Neuronal stem cell (in vitro differentiated cells): Measurements from ENCODE around the gene MAN2B1.
A peak's percentile ranks its signal among the peaks of the same experiment; 100 is the strongest.
"Not testable (repeated sequence)": the region's sequence is repeated elsewhere in the genome, so short reads cannot be mapped to it uniquely, and the experiment has no call there.

Experiments
- DNase-seq: peaks from one replicate; pipeline ENCODE4 v3.0.0-alpha.2; 2013; ENCODE audit warnings: low spot score
- H2AFZ ChIP-seq: one replicate; pipeline ENCODE4 v1.6.1; 2013; ENCODE audit warnings: mild to moderate bottlenecking, low read length, inconsistent platforms
- H2AK5ac ChIP-seq: 2 replicates; pipeline ENCODE4 v1.6.1; 2013; ENCODE audit warnings: low read depth, mild to moderate bottlenecking, inconsistent platforms, low read length, moderate library complexity, mixed read lengths
- H2BK120ac ChIP-seq: 2 replicates; pipeline ENCODE4 v1.6.1; 2013; ENCODE audit warnings: low read depth, mild to moderate bottlenecking, inconsistent platforms, low read length, moderate library complexity, mixed read lengths
- H2BK12ac ChIP-seq: one replicate; pipeline ENCODE4 v1.6.1; 2013; ENCODE audit warnings: low read length, inconsistent platforms
- H2BK15ac ChIP-seq: 2 replicates; pipeline ENCODE4 v1.6.1; 2013; ENCODE audit warnings: mild to moderate bottlenecking, low read length, inconsistent platforms, mixed read lengths
- H2BK5ac ChIP-seq: one replicate; pipeline ENCODE4 v1.6.1; 2013; ENCODE audit warnings: inconsistent platforms, mild to moderate bottlenecking, low read length, moderate library complexity
- H3K14ac ChIP-seq: one replicate; pipeline ENCODE4 v1.6.1; 2013; ENCODE audit warnings: low read length, inconsistent platforms
- H3K18ac ChIP-seq: 2 replicates; pipeline ENCODE4 v1.6.1; 2013; ENCODE audit warnings: low read length, inconsistent platforms
- H3K23ac ChIP-seq: 2 replicates; pipeline ENCODE4 v1.6.1; 2013; ENCODE audit warnings: low read depth, mild to moderate bottlenecking, mixed read lengths, low read length, inconsistent platforms; ENCODE audit not compliant: poor library complexity
- H3K27ac ChIP-seq: replicated peaks from 3 replicates; pipeline ENCODE4 v1.5.1; 2013; ENCODE audit warnings: low read length, inconsistent platforms
- H3K27me3 ChIP-seq, 3 experiments: 2 replicates each; pipeline ENCODE4 v1.6.1; 2013; ENCODE audit warnings: low read length in 3 of 3, mild to moderate bottlenecking in 2 of 3, inconsistent platforms in 1 of 3, low read depth in 1 of 3, mixed read lengths in 1 of 3, moderate library complexity in 1 of 3; ENCODE audit not compliant: control insufficient read depth in 3 of 3, insufficient read depth in 3 of 3
- H3K36me3 ChIP-seq, 2 donors: replicated peaks in 1 of 2; 2 replicates each; pipeline ENCODE4 v1.6.1; 2013; ENCODE audit warnings: low read length in 2 of 2; ENCODE audit not compliant: control insufficient read depth in 2 of 2, insufficient read depth in 2 of 2
- H3K4ac ChIP-seq: 2 replicates; pipeline ENCODE4 v1.6.1; 2013; ENCODE audit warnings: inconsistent platforms, mild to moderate bottlenecking, low read length, moderate library complexity
- H3K4me1 ChIP-seq, 2 donors: 1 replicate in 1 of 2; 2 replicates in 1 of 2; pipeline ENCODE4 v1.6.1; 2013; ENCODE audit warnings: low read length in 2 of 2, low read depth in 1 of 2; ENCODE audit not compliant: control insufficient read depth in 2 of 2, insufficient read depth in 1 of 2
- H3K4me2 ChIP-seq: one replicate; pipeline ENCODE4 v1.6.1; 2013; ENCODE audit warnings: mild to moderate bottlenecking, low read length, inconsistent platforms; ENCODE audit not compliant: insufficient read depth, poor library complexity, severe bottlenecking
- H3K4me3 ChIP-seq, 2 donors: 2 replicates each; pipeline ENCODE4 v1.5.1; 2013; ENCODE audit warnings: low read length in 2 of 2, mild to moderate bottlenecking in 2 of 2, inconsistent platforms in 1 of 2, moderate library complexity in 1 of 2
- H3K79me1 ChIP-seq: one replicate; pipeline ENCODE4 v1.6.1; 2013; ENCODE audit warnings: low read depth, mild to moderate bottlenecking, inconsistent platforms, low read length, moderate library complexity
- H3K9ac ChIP-seq: one replicate; pipeline ENCODE4 v1.6.1; 2013; ENCODE audit warnings: mild to moderate bottlenecking, low read depth, low read length, inconsistent platforms; ENCODE audit not compliant: poor library complexity
- H3K9me3 ChIP-seq, 2 donors: replicated peaks in 1 of 2; 2 replicates each; pipeline versions ENCODE3 to v1.6.1; 2013; ENCODE audit warnings: low read length in 2 of 2, mild to moderate bottlenecking in 2 of 2, inconsistent platforms in 1 of 2, low read depth in 1 of 2, mixed read lengths in 1 of 2, moderate library complexity in 1 of 2; ENCODE audit not compliant: control insufficient read depth in 2 of 2, insufficient read depth in 1 of 2
- H4K8ac ChIP-seq: one replicate; pipeline ENCODE4 v1.6.1; 2013; ENCODE audit warnings: low read depth, mild to moderate bottlenecking, inconsistent platforms, low read length, moderate library complexity
- H4K91ac ChIP-seq: one replicate; pipeline ENCODE4 v1.6.1; 2013; ENCODE audit warnings: low read length, low read depth, mild to moderate bottlenecking, inconsistent platforms; ENCODE audit not compliant: poor library complexity
- WGBS, 2 donors: extraction: QIAGEN DNeasy Blood & Tissue Kit; methylation state at CpG; one replicate each; pipeline ENCODE4 v1.1.7; 2013; ENCODE audit warnings: missing lambda C conversion rate in 2 of 2, mixed read lengths in 1 of 2; ENCODE audit not compliant: insufficient read length in 2 of 2, insufficient replicate concordance in 1 of 2; ENCODE audit errors: extremely low coverage in 2 of 2; 5-methylcytosine and 5-hydroxymethylcytosine counted together

Gene MAN2B1

DNA sequence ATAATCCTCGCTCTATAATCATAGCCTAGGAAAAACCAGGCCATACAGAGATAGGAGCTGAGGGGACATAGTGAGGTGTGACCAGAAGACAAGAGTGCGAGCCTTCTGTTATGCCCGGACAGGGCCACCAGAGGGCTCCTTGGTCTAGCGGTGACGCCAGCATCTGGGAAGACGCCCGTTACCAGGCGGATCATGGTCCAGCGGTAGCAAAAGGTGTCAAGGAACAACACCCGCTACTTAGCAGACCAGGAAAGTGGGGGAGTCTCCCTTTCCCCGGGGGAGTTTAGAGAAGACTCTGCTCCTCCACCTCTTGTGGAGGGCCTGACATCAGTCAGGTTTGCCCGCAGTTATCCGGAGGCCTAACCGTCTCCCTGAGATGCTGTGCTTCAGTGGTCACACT lies 45.5 kb upstream of the MAN2B1 start:
- H3K23ac ChIP-seq, H2BK5ac ChIP-seq, H2BK12ac ChIP-seq, H4K91ac ChIP-seq, H3K4ac ChIP-seq, H3K18ac ChIP-seq, H3K9me3 ChIP-seq, H3K27me3 ChIP-seq, H2BK120ac ChIP-seq, H3K14ac ChIP-seq, H3K4me1 ChIP-seq, H3K9ac ChIP-seq, DNase-seq, H4K8ac ChIP-seq, H2BK15ac ChIP-seq, H2AFZ ChIP-seq, H2AK5ac ChIP-seq, H3K79me1 ChIP-seq, H3K4me2 ChIP-seq, H3K4me3 ChIP-seq, H3K27ac ChIP-seq: not testable (repeated sequence)
- WGBS, 2 donors, result no CpG with 5 or more reads among the region's 14 CpGs
- H3K36me3 ChIP-seq, result peaks cover 54 to 94% of the 10 kb centered on the region in 2 donors

DNA sequence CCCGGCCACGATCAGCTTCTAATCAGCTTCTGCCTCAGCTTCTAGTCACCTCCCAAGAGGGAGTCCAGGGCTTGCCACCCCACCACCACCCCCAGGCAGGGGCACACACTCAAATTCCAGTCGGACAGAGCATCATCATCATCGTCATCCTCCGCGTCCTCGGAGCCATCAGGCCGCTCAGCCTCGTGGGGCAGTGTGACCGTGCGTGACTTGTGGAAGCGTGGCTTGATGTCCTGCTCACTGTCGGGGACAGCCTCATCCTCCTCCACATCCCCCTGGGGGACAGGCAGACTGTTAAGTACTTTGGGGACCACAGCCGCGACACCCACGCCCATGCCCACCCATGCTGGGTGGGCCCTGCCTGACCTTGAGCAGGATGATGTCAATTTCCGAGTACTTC lies 44.6 kb upstream of the MAN2B1 start:
- H3K4ac ChIP-seq, result no peak overlapping the region
- H3K14ac ChIP-seq, result no peak overlapping the region
- peaks cover 56 to 94% of the 10 kb centered on the region in 2 donors for H3K36me3 ChIP-seq
- H3K79me1 ChIP-seq, result peaks cover 8% of the 10 kb centered on the region
- no peak for DNase-seq
- H3K9me3 ChIP-seq, result peaks cover 2 to 3% of the 10 kb centered on the region in 2 donors
- no peak overlapping the region for H4K91ac ChIP-seq
- no peak overlapping the region for H3K4me2 ChIP-seq
- no peak overlapping the region for H4K8ac ChIP-seq
- H2BK120ac ChIP-seq, result no peak overlapping the region
- no peak overlapping the region for H2AFZ ChIP-seq
- H3K4me3 ChIP-seq, result no peak overlapping the region
- H3K4me1 ChIP-seq, result no peaks in the 10 kb centered on the region
- no peak overlapping the region for H3K27ac ChIP-seq
- no peak overlapping the region for H2BK15ac ChIP-seq
- H2BK12ac ChIP-seq, result no peak overlapping the region
- no peak overlapping the region for H2AK5ac ChIP-seq
- H3K27me3 ChIP-seq, result no peaks in the 10 kb centered on the region
- no peak overlapping the region for H2BK5ac ChIP-seq
- no peak overlapping the region for H3K23ac ChIP-seq
- H3K9ac ChIP-seq, result no peak overlapping the region
- H3K18ac ChIP-seq, result no peak overlapping the region
- WGBS, 2 donors, result no CpG with 5 or more reads among the region's 17 CpGs

DNA sequence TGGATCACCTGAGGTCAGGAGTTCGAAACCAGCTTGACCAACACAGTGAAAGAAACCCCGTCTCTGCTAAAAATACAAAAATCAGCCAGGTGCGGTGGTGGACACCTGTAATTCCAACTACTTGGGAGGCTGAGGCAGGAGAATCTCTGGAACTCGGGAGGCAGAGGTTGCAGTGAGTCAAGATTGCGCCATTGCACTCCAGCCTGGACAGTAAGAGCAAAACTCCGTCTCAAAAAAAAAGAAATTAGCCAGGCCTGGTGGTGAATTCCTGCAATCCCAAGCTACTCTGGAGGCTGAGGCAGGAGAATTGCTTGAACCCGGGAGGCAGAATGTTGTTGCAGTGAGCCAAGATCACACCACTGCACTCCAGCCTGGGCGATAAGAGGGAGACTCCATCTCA lies 42.1 kb upstream of the MAN2B1 start:
- Histone ChIP-seq H2AFZ (no peak overlapping the region), H2BK12ac (no peak overlapping the region), H2AK5ac (no peak overlapping the region), H3K4me1 (no peaks in the 10 kb centered on the region), H3K27me3 (no peaks in the 10 kb centered on the region), H3K23ac (no peak overlapping the region), H3K4ac (no peak overlapping the region), H3K4me3 (no peak overlapping the region), H3K9me3 (peaks cover 2 to 3% of the 10 kb centered on the region in 2 donors), H3K18ac (no peak overlapping the region), H4K91ac (no peak overlapping the region), H2BK15ac (no peak overlapping the region), H3K36me3 (peaks cover 50 to 93% of the 10 kb centered on the region in 2 donors), H3K9ac (no peak overlapping the region), H3K27ac (no peak overlapping the region), H2BK120ac (no peak overlapping the region), H2BK5ac (no peak overlapping the region), H4K8ac (no peak overlapping the region), H3K14ac (no peak overlapping the region), H3K79me1 (peaks cover 10% of the 10 kb centered on the region), H3K4me2 (no peak overlapping the region)
- no peak for DNase-seq
- no CpG with 5 or more reads among the region's 8 CpGs for WGBS, 2 donors

DNA sequence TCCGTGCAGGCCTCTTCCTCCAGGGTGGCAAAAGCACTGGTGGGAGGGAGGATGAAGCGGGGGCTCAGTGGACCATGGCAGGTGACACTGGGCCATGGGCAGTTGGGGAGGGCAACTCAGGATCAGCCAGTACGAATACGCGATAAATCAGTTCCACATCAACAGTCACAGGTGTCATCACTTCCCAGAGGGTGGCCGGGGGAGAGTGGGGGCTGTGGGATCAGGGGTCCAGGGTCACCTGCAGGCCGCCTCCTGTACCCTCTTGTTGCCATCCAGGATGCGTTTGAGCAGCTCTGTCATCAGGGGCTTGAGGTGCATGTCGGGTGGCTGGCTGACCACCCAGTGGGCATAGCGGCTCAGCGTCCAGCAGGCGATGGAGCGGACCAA lies 39.8 kb upstream of the MAN2B1 start:
- no peak overlapping the region for H2BK12ac ChIP-seq
- no peak overlapping the region for H2AK5ac ChIP-seq
- peak overlapping the region; percentile 65 for H3K23ac ChIP-seq
- H3K4me1 ChIP-seq, result peaks cover 0 to 7% of the 10 kb centered on the region in 2 donors
- no peak overlapping the region for H4K91ac ChIP-seq
- H3K14ac ChIP-seq, result no peak overlapping the region
- H2BK5ac ChIP-seq, result no peak overlapping the region
- no peak overlapping the region for H2AFZ ChIP-seq
- peaks cover 0 to 2% of the 10 kb centered on the region in 2 donors for H3K9me3 ChIP-seq
- no peaks in the 10 kb centered on the region for H3K27me3 ChIP-seq
- no peak overlapping the region for H3K4me2 ChIP-seq
- no peak overlapping the region for H2BK15ac ChIP-seq
- no peak overlapping the region for H3K9ac ChIP-seq
- DNase-seq, result no peak
- H3K79me1 ChIP-seq, result peaks cover 12% of the 10 kb centered on the region
- peak overlapping the region; percentile 28 for H2BK120ac ChIP-seq
- H3K27ac ChIP-seq, result no peak overlapping the region
- H3K18ac ChIP-seq, result no peak overlapping the region
- H3K4ac ChIP-seq, result no peak overlapping the region
- no CpG with 5 or more reads among the region's 13 CpGs for WGBS, 2 donors
- peak overlapping the region in 1 of 2 donors; percentile 42 for H3K4me3 ChIP-seq
- H3K36me3 ChIP-seq, result peaks cover 62 to 96% of the 10 kb centered on the region in 2 donors
- H4K8ac ChIP-seq, result no peak overlapping the region
